BE2C (cell line): Measurements from ENCODE around the gene TMEM220.

ENCODE experiments used
- DNase-seq: peaks from one replicate; pipeline ENCODE4 v3.0.0-alpha.2; 2020
- H3K27me3 ChIP-seq: fragments of 250-450 bp; sonication (Bioruptor Pico); 2 replicates; pipeline ENCODE4 v1.5.1; 2020; ENCODE audit warnings: mild to moderate bottlenecking
- H3K36me3 ChIP-seq: fragments of 250-450 bp; sonication (Bioruptor Pico); 2 replicates; pipeline ENCODE4 v1.5.1; 2020; ENCODE audit warnings: mild to moderate bottlenecking
- H3K4me1 ChIP-seq: fragments of 250-450 bp; sonication (Bioruptor Pico); 2 replicates; pipeline ENCODE4 v1.5.1; 2020
- H3K4me3 ChIP-seq: 2 replicates; pipeline ENCODE4 v1.5.1; 2011; ENCODE audit warnings: low read depth, low read length
- H3K9me3 ChIP-seq: fragments of 250-450 bp; sonication (Bioruptor Pico); 2 replicates; pipeline ENCODE4 v1.5.1; 2020
- TF ChIP-seq, protein P1 (sequence below): IDR thresholded peaks from 2 replicates; pipeline ENCODE4 v1.5.1; 2012; ENCODE audit warnings: mild to moderate bottlenecking, low read depth, low read length

Gene TMEM220

DNA sequence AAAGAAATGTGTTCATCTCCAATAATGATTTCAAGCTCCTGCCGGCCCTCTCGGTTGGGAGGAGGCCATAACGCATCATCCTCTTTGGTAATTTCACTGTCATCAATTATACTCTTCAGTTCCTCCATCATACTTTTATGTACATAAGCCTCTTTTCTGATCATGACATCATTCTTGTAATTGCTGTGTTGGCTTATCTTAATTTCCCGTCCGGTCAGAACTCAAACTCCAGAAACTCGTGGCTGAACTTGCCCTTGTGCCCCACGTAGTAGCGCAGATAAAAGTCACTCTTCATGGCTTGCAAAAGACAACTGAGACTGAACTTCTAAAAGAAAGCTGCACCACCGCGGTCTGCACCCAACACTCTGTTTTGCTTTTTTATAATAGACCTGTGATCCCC, 13.6 kb downstream of the TMEM220 start:
- Histone ChIP-seq H3K27me3 (no peaks in the 10 kb centered on the region), H3K4me1 (no peaks in the 10 kb centered on the region), H3K36me3 (peaks cover 4% of the 10 kb centered on the region; the same call in 1 of the 2 replicates), H3K9me3 (no peaks in the 10 kb centered on the region), H3K4me3 (no peak overlapping the region)
- DNase-seq, result no peak
- TF ChIP-seq, protein P1, sequence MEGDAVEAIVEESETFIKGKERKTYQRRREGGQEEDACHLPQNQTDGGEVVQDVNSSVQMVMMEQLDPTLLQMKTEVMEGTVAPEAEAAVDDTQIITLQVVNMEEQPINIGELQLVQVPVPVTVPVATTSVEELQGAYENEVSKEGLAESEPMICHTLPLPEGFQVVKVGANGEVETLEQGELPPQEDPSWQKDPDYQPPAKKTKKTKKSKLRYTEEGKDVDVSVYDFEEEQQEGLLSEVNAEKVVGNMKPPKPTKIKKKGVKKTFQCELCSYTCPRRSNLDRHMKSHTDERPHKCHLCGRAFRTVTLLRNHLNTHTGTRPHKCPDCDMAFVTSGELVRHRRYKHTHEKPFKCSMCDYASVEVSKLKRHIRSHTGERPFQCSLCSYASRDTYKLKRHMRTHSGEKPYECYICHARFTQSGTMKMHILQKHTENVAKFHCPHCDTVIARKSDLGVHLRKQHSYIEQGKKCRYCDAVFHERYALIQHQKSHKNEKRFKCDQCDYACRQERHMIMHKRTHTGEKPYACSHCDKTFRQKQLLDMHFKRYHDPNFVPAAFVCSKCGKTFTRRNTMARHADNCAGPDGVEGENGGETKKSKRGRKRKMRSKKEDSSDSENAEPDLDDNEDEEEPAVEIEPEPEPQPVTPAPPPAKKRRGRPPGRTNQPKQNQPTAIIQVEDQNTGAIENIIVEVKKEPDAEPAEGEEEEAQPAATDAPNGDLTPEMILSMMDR, result no peak

DNA sequence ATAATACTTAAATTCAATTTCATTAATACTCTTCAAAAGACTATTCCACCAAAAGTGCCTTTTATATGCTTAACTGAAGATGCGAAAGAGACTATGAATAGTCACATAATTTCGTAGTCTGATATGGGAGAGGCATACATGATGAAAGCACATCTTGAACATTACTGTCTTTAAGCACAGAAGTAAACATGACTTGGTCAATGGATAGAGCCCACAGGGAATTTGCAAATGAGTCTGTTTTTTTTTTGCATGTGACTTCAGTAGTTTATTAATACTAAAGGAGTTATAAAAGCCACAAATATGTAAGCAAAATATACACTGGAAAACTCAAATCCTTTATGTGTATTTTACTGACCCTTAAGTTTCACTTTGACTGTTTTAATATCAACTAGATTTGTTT, 16.5 kb downstream of the TMEM220 start:
- no peaks in the 10 kb centered on the region for H3K4me1 ChIP-seq
- no peaks in the 10 kb centered on the region for H3K27me3 ChIP-seq
- H3K4me3 ChIP-seq, result no peak overlapping the region
- peaks cover 4% of the 10 kb centered on the region; the same call in 1 of the 2 replicates for H3K36me3 ChIP-seq
- H3K9me3 ChIP-seq, result no peaks in the 10 kb centered on the region
- DNase-seq, result no peak
- TF ChIP-seq, protein P1, result no peak

DNA sequence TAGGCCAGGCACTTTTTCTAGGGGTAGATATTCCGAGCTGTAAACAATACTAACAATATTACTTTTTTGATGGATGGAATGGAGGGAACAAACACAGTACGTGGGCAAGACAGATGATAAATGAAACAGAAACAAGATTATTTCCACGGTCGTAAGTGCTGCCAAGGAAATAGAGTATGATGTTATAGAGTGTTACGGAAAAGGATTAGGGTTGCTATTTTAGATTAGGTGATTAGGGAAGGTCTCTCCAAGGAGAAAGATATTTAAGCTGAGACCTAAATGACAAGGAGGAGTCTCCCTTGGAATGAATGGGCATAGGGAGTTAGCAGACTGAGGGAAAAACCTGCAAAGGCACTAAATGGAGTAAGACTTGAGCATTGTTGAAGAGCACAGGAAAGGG, 24.1 kb downstream of the TMEM220 start:
- Histone ChIP-seq H3K4me3 (no peak overlapping the region), H3K4me1 (no peaks in the 10 kb centered on the region), H3K27me3 (no peaks in the 10 kb centered on the region), H3K9me3 (no peaks in the 10 kb centered on the region), H3K36me3 (no peaks in the 10 kb centered on the region)
- DNase-seq, result no peak
- TF ChIP-seq, protein P1, result no peak

DNA sequence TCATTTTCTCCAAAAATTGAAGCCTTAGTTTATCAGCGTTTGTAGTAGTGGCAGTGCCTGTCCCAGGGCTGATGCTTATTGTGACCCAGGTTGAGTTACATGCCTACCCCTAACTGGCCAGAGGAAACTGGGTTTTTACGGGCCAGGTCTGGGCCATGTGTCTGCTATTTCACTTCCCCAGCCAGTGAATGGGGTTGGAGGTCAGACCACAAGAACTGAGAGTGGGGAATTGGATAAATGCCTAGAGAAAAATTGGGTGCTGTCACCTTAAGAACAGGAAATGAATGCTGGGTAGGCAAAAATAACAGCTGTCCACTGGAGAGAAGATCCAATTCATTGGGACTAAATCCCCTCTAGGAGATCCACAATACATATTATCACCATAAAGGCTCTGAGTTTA, 27.2 kb downstream of the TMEM220 start:
- DNase-seq, result no peak
- no peaks in the 10 kb centered on the region for H3K9me3 ChIP-seq
- no peaks in the 10 kb centered on the region for H3K36me3 ChIP-seq
- H3K4me1 ChIP-seq, result no peaks in the 10 kb centered on the region
- no peak overlapping the region for H3K4me3 ChIP-seq
- H3K27me3 ChIP-seq, result no peaks in the 10 kb centered on the region
- TF ChIP-seq, protein P1, result no peak

DNA sequence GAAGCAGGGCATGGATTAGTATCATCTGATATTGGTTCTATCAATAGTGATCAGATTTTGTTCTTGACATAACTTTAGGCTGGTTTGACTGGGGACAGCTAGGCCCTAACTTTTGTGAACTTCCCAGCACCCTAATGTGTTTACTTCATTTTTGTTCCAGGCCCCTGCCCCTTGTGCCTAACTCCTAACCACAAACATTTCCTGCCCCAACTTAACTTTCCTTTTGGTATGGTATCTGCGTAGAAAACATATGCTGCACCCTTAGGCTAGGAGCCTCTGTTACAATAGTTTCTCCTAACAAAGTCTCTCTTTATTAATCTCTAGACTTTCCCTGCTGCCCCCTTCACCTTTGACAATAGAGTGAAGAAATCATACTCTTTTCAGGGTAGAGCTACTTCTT, 30.0 kb downstream of the TMEM220 start:
- H3K27me3 ChIP-seq, result no peaks in the 10 kb centered on the region
- no peaks in the 10 kb centered on the region for H3K4me1 ChIP-seq
- H3K36me3 ChIP-seq, result no peaks in the 10 kb centered on the region
- no peaks in the 10 kb centered on the region for H3K9me3 ChIP-seq
- DNase-seq, result no peak
- H3K4me3 ChIP-seq, result no peak overlapping the region
- TF ChIP-seq, protein P1, result no peak

DNA sequence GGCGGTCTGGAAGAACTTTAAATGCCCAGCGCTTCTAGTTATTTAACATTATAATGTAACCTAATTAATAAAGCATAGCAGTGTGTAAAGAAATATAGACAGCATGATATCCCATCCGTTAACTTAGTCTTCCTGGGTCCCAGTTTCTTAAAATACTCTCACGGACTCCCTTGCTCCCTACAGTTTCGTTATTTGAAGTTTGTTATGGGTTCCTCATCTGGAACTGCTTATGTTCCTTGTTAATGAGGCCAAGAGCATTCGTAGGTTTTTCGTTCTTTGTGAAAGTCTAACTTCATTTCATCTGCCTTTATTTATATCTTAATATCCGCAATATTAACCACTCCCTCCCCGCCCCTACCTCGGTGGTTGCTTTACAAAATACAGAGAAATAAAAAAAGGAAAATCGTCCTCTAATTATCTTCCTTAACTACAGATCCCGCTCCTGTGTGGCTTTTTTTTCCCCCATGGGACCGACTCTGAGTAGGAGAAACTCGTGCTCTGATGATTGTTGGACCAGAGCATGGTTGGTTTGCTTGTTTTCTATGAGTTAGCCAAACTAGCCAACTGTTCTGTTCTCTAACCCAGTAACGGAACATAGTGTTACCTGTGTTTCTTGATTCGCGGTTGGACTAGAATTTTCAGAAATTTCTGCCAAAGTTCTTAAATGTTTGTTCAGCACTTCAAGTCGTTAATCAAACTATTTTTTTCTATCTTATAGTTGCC, 31.6 kb downstream of the TMEM220 start:
- no peaks in the 10 kb centered on the region for H3K4me1 ChIP-seq
- TF ChIP-seq, protein P1, result no peak
- no peaks in the 10 kb centered on the region for H3K27me3 ChIP-seq
- peak overlapping the region; percentile 70 for H3K4me3 ChIP-seq
- peak; percentile 16 for DNase-seq
- no peaks in the 10 kb centered on the region for H3K9me3 ChIP-seq
- H3K36me3 ChIP-seq, result no peaks in the 10 kb centered on the region
